H1 (cell line): ENCODE results near the gene P2RX2. TPM values are rescaled to one million over a fixed set of nuclear protein-coding genes. Genes with fewer than 3 reads are reported as not detected.
A peak's percentile ranks its signal among the peaks of the same experiment; 100 is the strongest.

Source experiments
- PHF8 ChIP-seq: fragments of 200-600 bp; sonication (generic); conservative IDR thresholded peaks from 2 replicates; pipeline ENCODE4 v1.7.1; 2012; ENCODE audit warnings: low read depth, mild to moderate bottlenecking, inconsistent platforms, low read length, moderate library complexity
- POLR2A ChIP-seq, 2 experiments: IDR thresholded peaks; 1 replicate in 1 of 2; 2 replicates in 1 of 2; pipeline ENCODE4 v1.6.1; 2011; ENCODE audit warnings: low read depth in 2 of 2, low read length in 2 of 2, mild to moderate bottlenecking in 2 of 2; ENCODE audit errors: control extremely low read depth in 1 of 2
- SUZ12 ChIP-seq: fragments of 200-600 bp; sonication (generic); IDR thresholded peaks from 2 replicates; pipeline ENCODE4 v1.6.1; 2012; ENCODE audit warnings: mild to moderate bottlenecking, inconsistent platforms, low read length, moderate library complexity, mixed read lengths
- TCF12 ChIP-seq: IDR thresholded peaks from 2 replicates; pipeline ENCODE4 v1.6.1; 2011; ENCODE audit warnings: low read depth, mild to moderate bottlenecking, low read length
- polyA plus RNA-seq, 7 experiments: library from polyadenylated mRNA; depleted of rRNA in 3 of 7; stranded (reverse) in 5 of 7; unstranded in 2 of 7; fragments of >200 nt in 5 of 7; fragments of 200-250 nt in 2 of 7; gene quantifications; 1 replicate in 5 of 7; 2 replicates in 1 of 7; 4 replicates in 1 of 7; pipeline versions ENCODE4 v1.2.1 to v1.2.3, GENCODE V29; 2011 to 2013; ENCODE audit warnings: missing spikeins in 2 of 7, mixed read lengths in 2 of 7
- total RNA-seq: library from RNA; stranded (reverse); fragmentation: NEBNext Ultra II Directional; extraction: Animal tissue kit (Norgen Biotek cat#: 25700); gene quantifications from 2 replicates; pipeline ENCODE4 v1.2.1, GENCODE V29; 2021

The P2RX2 gene
- total and polyA plus RNA-seq, 2 of the 8 experiments (the other 6 are each of a cell fraction or from before 2014, with no cell fraction given), result 0.84 to 2.2 TPM

GRCh38 chr12:132617822-132618682, 524 bp upstream of the P2RX2 start (continued):
- peak; percentile 24; the same call in 1 of the 2 replicates for TF ChIP-seq PHF8
- TF ChIP-seq TCF12, result 0 out of 2 replicates have a peak, but pooled peaks have one; percentile 49
- TF ChIP-seq SUZ12, result 0 out of 2 replicates have a peak, but pooled peaks have one; percentile 42
- no peak for TF ChIP-seq POLR2A (IDR thresholded peaks at IDR 0.05; ENCODE audit: control extremely low read depth in 1 of 2, low read depth in 2 of 2, low read length in 2 of 2)
